Measurements from ENCODE around the gene RNF182. TPM values are rescaled to one million over a fixed set of nuclear protein-coding genes. Genes with fewer than 3 reads are reported as not detected.
A peak's percentile ranks its signal among the peaks of the same experiment; 100 is the strongest.

Gene RNF182
- total and polyA plus RNA-seq, 9 of the 15 experiments (the other 6 are each of a cell fraction or from before 2014, with no cell fraction given), result 12.8 to 22.8 (median 17.5) TPM

- TF ChIP-seq SOX6 (IDR thresholded peaks at IDR 0.05), result peak; percentile 30; the same call in 1 of the 2 replicates
- TF ChIP-seq EHMT2 (IDR thresholded peaks at IDR 0.05), result no peak
- TF ChIP-seq CBFA2T3 (IDR thresholded peaks at IDR 0.05), result peak; percentile 21; the same call in 1 of the 2 replicates
- TF ChIP-seq ARID3A (IDR thresholded peaks at IDR 0.05; ENCODE audit: borderline replicate concordance, low read depth, low read length), result 0 out of 2 replicates have a peak, but pooled peaks have one; percentile 10
- no peak for TF ChIP-seq ZNF124 (CRISPR knock-in tag; IDR thresholded peaks at IDR 0.05)
- no peak for TF ChIP-seq ZNF384 (IDR thresholded peaks at IDR 0.05; ENCODE audit: low read depth, low read length)
- TF ChIP-seq ZNF232 (CRISPR knock-in tag; IDR thresholded peaks at IDR 0.05), result no peak
- peak; percentile 51; the same call in 1 of the 2 replicates for TF ChIP-seq EP300 (IDR thresholded peaks at IDR 0.05; ENCODE audit: low read length)
- TF ChIP-seq ZNF592 (IDR thresholded peaks at IDR 0.05), result 0 out of 2 replicates have a peak, but pooled peaks have one; percentile 39
- TF ChIP-seq ARID1B (IDR thresholded peaks at IDR 0.05), result peak; percentile 84
These were observed 64.9 kb downstream of the RNF182 start (continued) for GRCh38 chr6:13989496-13990144.
